ENCODE results near the gene TTC19.

Gene TTC19

GRCh38 chr17:16023881-16024280 lies 24.3 kb downstream of the TTC19 start:
- H3K36me3 ChIP-seq (ENCODE audit: control insufficient read depth in 1 of 2, insufficient read depth in 2 of 2, low read length in 2 of 2) = peaks cover 7 to 29% of the 10 kb centered on the region in 2 experiments
- H2AK5ac ChIP-seq (ENCODE audit: low read length) = no peak overlapping the region
- H3K4me3 ChIP-seq (ENCODE audit: low read depth, low read length) = no peak overlapping the region
- no peak overlapping the region for H3K9ac ChIP-seq (ENCODE audit: low read length)
- no peak overlapping the region for H2BK12ac ChIP-seq (ENCODE audit: low read length)
- DNase-seq = no peak
- no peak overlapping the region for H3K18ac ChIP-seq (ENCODE audit: low read length)
- no peak overlapping the region for H4K8ac ChIP-seq (ENCODE audit: low read depth, low read length)
- no peak overlapping the region for H2BK5ac ChIP-seq (ENCODE audit: low read depth, low read length, poor library complexity)
- no peak overlapping the region for H3K14ac ChIP-seq (ENCODE audit: low read length)
- no peaks in the 10 kb centered on the region for H3K27me3 ChIP-seq (ENCODE audit: insufficient read depth, low read length)
- H3K4me2 ChIP-seq (ENCODE audit: low read length) = no peak overlapping the region
- no peak overlapping the region for H3K23ac ChIP-seq (ENCODE audit: low read length)
- H2AFZ ChIP-seq (ENCODE audit: insufficient read depth, low read length, poor library complexity) = no peak overlapping the region
- no peak overlapping the region for H2BK120ac ChIP-seq (ENCODE audit: insufficient read depth, low read length, poor library complexity)
- H3K27ac ChIP-seq (ENCODE audit: low read depth, low read length) = no peak overlapping the region
- WGBS (ENCODE audit: extremely low coverage, insufficient coverage, insufficient read length) = no CpG with 5 or more reads among the region's 4 CpGs
- no peaks in the 10 kb centered on the region for H3K79me1 ChIP-seq (ENCODE audit: low read length)
- H3K9me3 ChIP-seq (ENCODE audit: insufficient read depth, low read depth, low read length) = no peaks in the 10 kb centered on the region
- H3K4me1 ChIP-seq (ENCODE audit: control insufficient read depth in 1 of 2, insufficient read depth in 2 of 2, low read length in 2 of 2) = no peaks in the 10 kb centered on the region
- H3K4ac ChIP-seq (ENCODE audit: low read depth, low read length) = no peak overlapping the region
- H4K12ac ChIP-seq (ENCODE audit: low read depth, low read length) = no peak overlapping the region
- H3K79me2 ChIP-seq (ENCODE audit: control insufficient read depth, insufficient read depth, low read length, poor library complexity) = no peaks in the 10 kb centered on the region
- H4K91ac ChIP-seq (ENCODE audit: low read depth, low read length) = no peak overlapping the region

GRCh38 chr17:16025202-16025601 lies 25.6 kb downstream of the TTC19 start:
- no peak overlapping the region for H3K23ac ChIP-seq (ENCODE audit: low read length)
- no peaks in the 10 kb centered on the region for H3K27me3 ChIP-seq (ENCODE audit: insufficient read depth, low read length)
- no peak overlapping the region for H3K14ac ChIP-seq (ENCODE audit: low read length)
- no peaks in the 10 kb centered on the region for H3K4me1 ChIP-seq (ENCODE audit: control insufficient read depth in 1 of 2, insufficient read depth in 2 of 2, low read length in 2 of 2)
- H2BK5ac ChIP-seq (ENCODE audit: low read depth, low read length, poor library complexity) = no peak overlapping the region
- no peak overlapping the region for H3K18ac ChIP-seq (ENCODE audit: low read length)
- H3K79me2 ChIP-seq (ENCODE audit: control insufficient read depth, insufficient read depth, low read length, poor library complexity) = no peaks in the 10 kb centered on the region
- DNase-seq = no peak
- peaks cover 6 to 32% of the 10 kb centered on the region in 2 experiments for H3K36me3 ChIP-seq (ENCODE audit: control insufficient read depth in 1 of 2, insufficient read depth in 2 of 2, low read length in 2 of 2)
- no CpG with 5 or more reads among the region's 1 CpG for WGBS (ENCODE audit: extremely low coverage, insufficient coverage, insufficient read length)
- H2AFZ ChIP-seq (ENCODE audit: insufficient read depth, low read length, poor library complexity) = no peak overlapping the region
- no peak overlapping the region for H3K4me3 ChIP-seq (ENCODE audit: low read depth, low read length)
- H4K12ac ChIP-seq (ENCODE audit: low read depth, low read length) = no peak overlapping the region
- H3K79me1 ChIP-seq (ENCODE audit: low read length) = no peaks in the 10 kb centered on the region
- no peak overlapping the region for H3K4ac ChIP-seq (ENCODE audit: low read depth, low read length)
- H3K9ac ChIP-seq (ENCODE audit: low read length) = no peak overlapping the region
- H3K4me2 ChIP-seq (ENCODE audit: low read length) = no peak overlapping the region
- no peak overlapping the region for H2BK12ac ChIP-seq (ENCODE audit: low read length)
- no peak overlapping the region for H2BK120ac ChIP-seq (ENCODE audit: insufficient read depth, low read length, poor library complexity)
- H3K9me3 ChIP-seq (ENCODE audit: insufficient read depth, low read depth, low read length) = no peaks in the 10 kb centered on the region
- H4K8ac ChIP-seq (ENCODE audit: low read depth, low read length) = no peak overlapping the region
- no peak overlapping the region for H2AK5ac ChIP-seq (ENCODE audit: low read length)
- no peak overlapping the region for H4K91ac ChIP-seq (ENCODE audit: low read depth, low read length)
- no peak overlapping the region for H3K27ac ChIP-seq (ENCODE audit: low read depth, low read length)

- Histone ChIP-seq H3K36me3 (ENCODE audit: control insufficient read depth in 1 of 2, insufficient read depth in 2 of 2, low read length in 2 of 2) (peaks cover 2 to 25% of the 10 kb centered on the region in 2 experiments), H3K4me1 (ENCODE audit: control insufficient read depth in 1 of 2, insufficient read depth in 2 of 2, low read length in 2 of 2) (no peaks in the 10 kb centered on the region), H3K4me2 (ENCODE audit: low read length) (no peak overlapping the region), H3K9ac (ENCODE audit: low read length) (no peak overlapping the region), H4K12ac (ENCODE audit: low read depth, low read length) (no peak overlapping the region), H2BK5ac (ENCODE audit: low read depth, low read length, poor library complexity) (no peak overlapping the region), H3K79me1 (ENCODE audit: low read length) (no peaks in the 10 kb centered on the region), H2BK12ac (ENCODE audit: low read length) (no peak overlapping the region), H2BK120ac (ENCODE audit: insufficient read depth, low read length, poor library complexity) (no peak overlapping the region), H3K18ac (ENCODE audit: low read length) (no peak overlapping the region), H3K14ac (ENCODE audit: low read length) (no peak overlapping the region), H3K27me3 (ENCODE audit: insufficient read depth, low read length) (no peaks in the 10 kb centered on the region), H2AFZ (ENCODE audit: insufficient read depth, low read length, poor library complexity) (no peak overlapping the region), H3K4me3 (ENCODE audit: low read depth, low read length) (no peak overlapping the region), H3K27ac (ENCODE audit: low read depth, low read length) (no peak overlapping the region), H3K4ac (ENCODE audit: low read depth, low read length) (no peak overlapping the region), H4K91ac (ENCODE audit: low read depth, low read length) (no peak overlapping the region), H3K23ac (ENCODE audit: low read length) (no peak overlapping the region), H2AK5ac (ENCODE audit: low read length) (no peak overlapping the region), H3K9me3 (ENCODE audit: insufficient read depth, low read depth, low read length) (no peaks in the 10 kb centered on the region), H4K8ac (ENCODE audit: low read depth, low read length) (no peak overlapping the region), H3K79me2 (ENCODE audit: control insufficient read depth, insufficient read depth, low read length, poor library complexity) (no peaks in the 10 kb centered on the region)
- no peak for DNase-seq
- no CpG with 5 or more reads among the region's 5 CpGs for WGBS (ENCODE audit: extremely low coverage, insufficient coverage, insufficient read length)
These were observed 27.3 kb downstream of the TTC19 start for GRCh38 chr17:16026895-16027294.

- peak overlapping the region; percentile 40 for H3K27ac ChIP-seq (ENCODE audit: low read depth, low read length)
- H3K79me1 ChIP-seq (ENCODE audit: low read length) = no peaks in the 10 kb centered on the region
- no peak overlapping the region for H2BK120ac ChIP-seq (ENCODE audit: insufficient read depth, low read length, poor library complexity)
- no peaks in the 10 kb centered on the region for H3K4me1 ChIP-seq (ENCODE audit: control insufficient read depth in 1 of 2, insufficient read depth in 2 of 2, low read length in 2 of 2)
- no peaks in the 10 kb centered on the region for H3K79me2 ChIP-seq (ENCODE audit: control insufficient read depth, insufficient read depth, low read length, poor library complexity)
- no peak overlapping the region for H3K23ac ChIP-seq (ENCODE audit: low read length)
- H2BK5ac ChIP-seq (ENCODE audit: low read depth, low read length, poor library complexity) = no peak overlapping the region
- H4K8ac ChIP-seq (ENCODE audit: low read depth, low read length) = no peak overlapping the region
- no peak overlapping the region for H4K12ac ChIP-seq (ENCODE audit: low read depth, low read length)
- H3K4ac ChIP-seq (ENCODE audit: low read depth, low read length) = no peak overlapping the region
- no peaks in the 10 kb centered on the region for H3K27me3 ChIP-seq (ENCODE audit: insufficient read depth, low read length)
- DNase-seq = peak; percentile 78 to 94
- no peak overlapping the region for H3K4me2 ChIP-seq (ENCODE audit: low read length)
- H2AK5ac ChIP-seq (ENCODE audit: low read length) = no peak overlapping the region
- H3K9ac ChIP-seq (ENCODE audit: low read length) = no peak overlapping the region
- H3K36me3 ChIP-seq (ENCODE audit: control insufficient read depth in 1 of 2, insufficient read depth in 2 of 2, low read length in 2 of 2) = peaks cover 5 to 35% of the 10 kb centered on the region in 2 experiments
- H4K91ac ChIP-seq (ENCODE audit: low read depth, low read length) = no peak overlapping the region
- H3K9me3 ChIP-seq (ENCODE audit: insufficient read depth, low read depth, low read length) = no peaks in the 10 kb centered on the region
- no peak overlapping the region for H3K14ac ChIP-seq (ENCODE audit: low read length)
- no peak overlapping the region for H3K18ac ChIP-seq (ENCODE audit: low read length)
- no peak overlapping the region for H2BK12ac ChIP-seq (ENCODE audit: low read length)
- no peak overlapping the region for H3K4me3 ChIP-seq (ENCODE audit: low read depth, low read length)
- no peak overlapping the region for H2AFZ ChIP-seq (ENCODE audit: insufficient read depth, low read length, poor library complexity)
- no CpG with 5 or more reads among the region's 5 CpGs for WGBS (ENCODE audit: extremely low coverage, insufficient coverage, insufficient read length)
These were observed 28.3 kb downstream of the TTC19 start for GRCh38 chr17:16027708-16028584.

Data from trophoblast cell (in vitro differentiated cells and primary cell).